Trophoblast cell (in vitro differentiated cells and primary cell): Measurements from ENCODE around the gene ALK.

Experiments
- DNase-seq, 2 donors: peaks; one replicate each; pipeline ENCODE4 v3.0.0-alpha.2; 2016
- H2AFZ ChIP-seq: 2 replicates; pipeline ENCODE4 v1.6.1; 2013; ENCODE audit warnings: low read length, moderate library complexity, mild to moderate bottlenecking; ENCODE audit not compliant: insufficient read depth, poor library complexity
- H2AK5ac ChIP-seq: 2 replicates; pipeline ENCODE4 v1.6.1; 2013; ENCODE audit warnings: mild to moderate bottlenecking, low read length
- H2BK120ac ChIP-seq: 2 replicates; pipeline ENCODE4 v1.6.1; 2013; ENCODE audit warnings: low read length, mild to moderate bottlenecking, moderate library complexity; ENCODE audit not compliant: insufficient read depth, poor library complexity
- H2BK12ac ChIP-seq: 2 replicates; pipeline ENCODE4 v1.6.1; 2013; ENCODE audit warnings: mild to moderate bottlenecking, low read length, moderate library complexity
- H2BK5ac ChIP-seq: 2 replicates; pipeline ENCODE4 v1.6.1; 2013; ENCODE audit warnings: low read length, low read depth, moderate library complexity, mild to moderate bottlenecking; ENCODE audit not compliant: poor library complexity
- H3K14ac ChIP-seq: 2 replicates; pipeline ENCODE4 v1.6.1; 2013; ENCODE audit warnings: mild to moderate bottlenecking, low read length
- H3K18ac ChIP-seq: 2 replicates; pipeline ENCODE4 v1.6.1; 2013; ENCODE audit warnings: mild to moderate bottlenecking, low read length
- H3K23ac ChIP-seq: 2 replicates; pipeline ENCODE4 v1.6.1; 2013; ENCODE audit warnings: low read length
- H3K27ac ChIP-seq: 2 replicates; pipeline ENCODE4 v1.5.1; 2013; ENCODE audit warnings: low read depth, mild to moderate bottlenecking, inconsistent platforms, low read length, moderate library complexity
- H3K27me3 ChIP-seq: 2 replicates; pipeline ENCODE4 v1.6.1; 2013; ENCODE audit warnings: inconsistent platforms, mild to moderate bottlenecking, low read length, moderate library complexity; ENCODE audit not compliant: insufficient read depth
- H3K36me3 ChIP-seq, 2 experiments: 1 replicate in 1 of 2; 2 replicates in 1 of 2; pipeline ENCODE4 v1.6.1; 2013; ENCODE audit warnings: low read length in 2 of 2, mild to moderate bottlenecking in 2 of 2, moderate library complexity in 1 of 2; ENCODE audit not compliant: insufficient read depth in 2 of 2, control insufficient read depth in 1 of 2
- H3K4ac ChIP-seq: 2 replicates; pipeline ENCODE4 v1.6.1; 2013; ENCODE audit warnings: low read depth, mild to moderate bottlenecking, low read length, moderate library complexity
- H3K4me1 ChIP-seq, 2 experiments: 1 replicate in 1 of 2; 2 replicates in 1 of 2; pipeline ENCODE4 v1.6.1; 2013; ENCODE audit warnings: low read length in 2 of 2, mild to moderate bottlenecking in 2 of 2, moderate library complexity in 1 of 2; ENCODE audit not compliant: insufficient read depth in 2 of 2, control insufficient read depth in 1 of 2
- H3K4me2 ChIP-seq: 2 replicates; pipeline ENCODE4 v1.6.1; 2013; ENCODE audit warnings: inconsistent platforms, mild to moderate bottlenecking, low read length, moderate library complexity
- H3K4me3 ChIP-seq: 2 replicates; pipeline ENCODE4 v1.5.1; 2013; ENCODE audit warnings: mild to moderate bottlenecking, low read depth, low read length, inconsistent platforms
- H3K79me1 ChIP-seq: one replicate; pipeline ENCODE4 v1.6.1; 2013; ENCODE audit warnings: low read length
- H3K79me2 ChIP-seq: 2 replicates; pipeline ENCODE4 v1.6.1; 2013; ENCODE audit warnings: low read length, mild to moderate bottlenecking; ENCODE audit not compliant: control insufficient read depth, insufficient read depth, poor library complexity
- H3K9ac ChIP-seq: 2 replicates; pipeline ENCODE4 v1.6.1; 2013; ENCODE audit warnings: mild to moderate bottlenecking, low read length
- H3K9me3 ChIP-seq: 2 replicates; pipeline ENCODE4 v1.6.1; 2013; ENCODE audit warnings: low read depth, mild to moderate bottlenecking, control low read depth, inconsistent platforms, low read length; ENCODE audit not compliant: insufficient read depth
- H4K12ac ChIP-seq: 2 replicates; pipeline ENCODE4 v1.6.1; 2013; ENCODE audit warnings: low read depth, mild to moderate bottlenecking, low read length, moderate library complexity
- H4K8ac ChIP-seq: 2 replicates; pipeline ENCODE4 v1.6.1; 2013; ENCODE audit warnings: low read depth, mild to moderate bottlenecking, low read length, moderate library complexity
- H4K91ac ChIP-seq: one replicate; pipeline ENCODE4 v1.6.1; 2013; ENCODE audit warnings: low read depth, mild to moderate bottlenecking, low read length, moderate library complexity
- WGBS: extraction: QIAGEN DNeasy Blood & Tissue Kit; methylation state at CpG from one replicate; pipeline ENCODE4 v1.1.7; 2013; ENCODE audit warnings: missing lambda C conversion rate; ENCODE audit not compliant: insufficient read length, insufficient coverage; ENCODE audit errors: extremely low coverage; 5-methylcytosine and 5-hydroxymethylcytosine counted together

The ALK gene

GRCh38 chr2:29697181-29697580 lies 224.2 kb downstream of the ALK start:
- Histone ChIP-seq H2AFZ (no peak overlapping the region), H3K79me1 (no peaks in the 10 kb centered on the region), H4K8ac (no peak overlapping the region), H4K91ac (no peak overlapping the region), H2AK5ac (no peak overlapping the region), H3K18ac (no peak overlapping the region), H2BK12ac (no peak overlapping the region), H2BK5ac (no peak overlapping the region), H4K12ac (no peak overlapping the region), H2BK120ac (no peak overlapping the region), H3K23ac (no peak overlapping the region), H3K4ac (no peak overlapping the region), H3K4me3 (no peak overlapping the region), H3K14ac (no peak overlapping the region), H3K36me3 (no peaks in the 10 kb centered on the region), H3K27me3 (no peaks in the 10 kb centered on the region), H3K4me1 (no peaks in the 10 kb centered on the region), H3K9me3 (peaks cover 6% of the 10 kb centered on the region), H3K4me2 (no peak overlapping the region), H3K9ac (no peak overlapping the region), H3K79me2 (no peaks in the 10 kb centered on the region), H3K27ac (no peak overlapping the region)
- no CpG with 5 or more reads among the region's 3 CpGs for WGBS
- DNase-seq, result no peak

- H3K4me3 ChIP-seq, result no peak overlapping the region
- no peak overlapping the region for H3K9ac ChIP-seq
- DNase-seq, result no peak
- no peak overlapping the region for H2BK120ac ChIP-seq
- no peak overlapping the region for H3K14ac ChIP-seq
- H3K36me3 ChIP-seq, result no peaks in the 10 kb centered on the region
- H3K79me2 ChIP-seq, result no peaks in the 10 kb centered on the region
- H2AFZ ChIP-seq, result no peak overlapping the region
- H3K4me2 ChIP-seq, result no peak overlapping the region
- H4K12ac ChIP-seq, result no peak overlapping the region
- no peak overlapping the region for H4K8ac ChIP-seq
- no peak overlapping the region for H3K27ac ChIP-seq
- no peak overlapping the region for H3K18ac ChIP-seq
- H3K27me3 ChIP-seq, result no peaks in the 10 kb centered on the region
- no CpG with 5 or more reads among the region's 5 CpGs for WGBS
- no peaks in the 10 kb centered on the region for H3K4me1 ChIP-seq
- H3K4ac ChIP-seq, result no peak overlapping the region
- peaks cover 3% of the 10 kb centered on the region for H3K9me3 ChIP-seq
- H2BK12ac ChIP-seq, result no peak overlapping the region
- H4K91ac ChIP-seq, result no peak overlapping the region
- no peak overlapping the region for H2AK5ac ChIP-seq
- H3K23ac ChIP-seq, result no peak overlapping the region
- no peak overlapping the region for H2BK5ac ChIP-seq
- H3K79me1 ChIP-seq, result no peaks in the 10 kb centered on the region
Measured at GRCh38 chr2:29694741-29695140, 226.6 kb downstream of the ALK start.

GRCh38 chr2:29691391-29691950 lies 229.9 kb downstream of the ALK start:
- no peak overlapping the region for H2BK5ac ChIP-seq
- H3K4ac ChIP-seq, result no peak overlapping the region
- no peak overlapping the region for H3K23ac ChIP-seq
- H3K9me3 ChIP-seq, result peaks cover 2% of the 10 kb centered on the region
- H2BK12ac ChIP-seq, result no peak overlapping the region
- no peak overlapping the region for H3K4me2 ChIP-seq
- WGBS, result no CpG with 5 or more reads among the region's 2 CpGs
- no peak overlapping the region for H2BK120ac ChIP-seq
- H3K79me2 ChIP-seq, result no peaks in the 10 kb centered on the region
- no peak overlapping the region for H3K9ac ChIP-seq
- no peak overlapping the region for H2AK5ac ChIP-seq
- H4K91ac ChIP-seq, result no peak overlapping the region
- H3K4me3 ChIP-seq, result no peak overlapping the region
- H4K12ac ChIP-seq, result no peak overlapping the region
- no peak overlapping the region for H3K27ac ChIP-seq
- no peak overlapping the region for H2AFZ ChIP-seq
- H3K4me1 ChIP-seq, result no peaks in the 10 kb centered on the region
- no peaks in the 10 kb centered on the region for H3K79me1 ChIP-seq
- no peak overlapping the region for H4K8ac ChIP-seq
- H3K27me3 ChIP-seq, result no peaks in the 10 kb centered on the region
- no peaks in the 10 kb centered on the region for H3K36me3 ChIP-seq
- no peak overlapping the region for H3K14ac ChIP-seq
- DNase-seq, result no peak
- no peak overlapping the region for H3K18ac ChIP-seq

GRCh38 chr2:29689666-29690065 lies 231.7 kb downstream of the ALK start:
- Histone ChIP-seq H3K14ac (no peak overlapping the region), H3K9ac (no peak overlapping the region), H3K4me1 (no peaks in the 10 kb centered on the region), H3K79me2 (no peaks in the 10 kb centered on the region), H3K4me2 (no peak overlapping the region), H2BK5ac (no peak overlapping the region), H3K18ac (no peak overlapping the region), H2AFZ (no peak overlapping the region), H3K9me3 (peaks cover 2% of the 10 kb centered on the region), H3K4ac (no peak overlapping the region), H3K23ac (no peak overlapping the region), H3K4me3 (no peak overlapping the region), H2BK120ac (no peak overlapping the region), H4K12ac (no peak overlapping the region), H3K27me3 (no peaks in the 10 kb centered on the region), H3K79me1 (no peaks in the 10 kb centered on the region), H3K36me3 (no peaks in the 10 kb centered on the region), H4K8ac (no peak overlapping the region), H2AK5ac (no peak overlapping the region), H2BK12ac (no peak overlapping the region), H4K91ac (no peak overlapping the region), H3K27ac (no peak overlapping the region)
- DNase-seq, result peak; percentile 70 to 85
- WGBS, result no CpG with 5 or more reads among the region's 5 CpGs
